Measurements from ENCODE around the gene CTU1. TPM values are rescaled to one million over a fixed set of nuclear protein-coding genes. Genes with fewer than 3 reads are reported as not detected.

Gene CTU1
- total RNA-seq (5.7 TPM), polyA plus RNA-seq (2.9 TPM)
- long read RNA-seq, donor 1, partial matches to known transcripts: 0 of 2 reads
- long read RNA-seq, donor 1, other reads (novel, unspliced or antisense): 0 of 2 reads
- long read RNA-seq, donor 2, transcript CTU1-201 (3 exons, 2,087 nt): major isoform, 8 of 8 reads
- long read RNA-seq, donor 2, partial matches to known transcripts: 0 of 8 reads
- long read RNA-seq, donor 2, other reads (novel, unspliced or antisense): 0 of 8 reads
- long read RNA-seq, donor 3, transcript CTU1-201 (3 exons, 2,087 nt): major isoform, 7 of 7 reads
- long read RNA-seq, donor 3, partial matches to known transcripts: 0 of 7 reads
- long read RNA-seq, donor 3, other reads (novel, unspliced or antisense): 0 of 7 reads
- long read RNA-seq, donor 4, partial matches to known transcripts: 0 of 4 reads
- long read RNA-seq, donor 4, other reads (novel, unspliced or antisense): 0 of 4 reads
- long read RNA-seq, donor 5, transcript CTU1-201 (3 exons, 2,087 nt): major isoform, 8 of 8 reads
- long read RNA-seq, donor 5, partial matches to known transcripts: 0 of 8 reads
- long read RNA-seq, donor 5, other reads (novel, unspliced or antisense): 0 of 8 reads
- long read RNA-seq, donor 6, transcript CTU1-201 (3 exons, 2,087 nt): major isoform, 5 of 5 reads
- long read RNA-seq, donor 6, partial matches to known transcripts: 0 of 5 reads
- long read RNA-seq, donor 6, other reads (novel, unspliced or antisense): 0 of 5 reads
- long read RNA-seq, donor 7, partial matches to known transcripts: 0 of 3 reads
- long read RNA-seq, donor 7, other reads (novel, unspliced or antisense): 0 of 3 reads
- long read RNA-seq, donor 8, partial matches to known transcripts: 0 of 1 reads
- long read RNA-seq, donor 8, other reads (novel, unspliced or antisense): 0 of 1 reads
- long read RNA-seq, donor 9, partial matches to known transcripts: 0 of 1 reads
- long read RNA-seq, donor 9, other reads (novel, unspliced or antisense): 0 of 1 reads
- long read RNA-seq, donor 10, transcript CTU1-201 (3 exons, 2,087 nt): major isoform, 6 of 6 reads
- long read RNA-seq, donor 10, partial matches to known transcripts: 0 of 6 reads
- long read RNA-seq, donor 10, other reads (novel, unspliced or antisense): 0 of 6 reads

DNA sequence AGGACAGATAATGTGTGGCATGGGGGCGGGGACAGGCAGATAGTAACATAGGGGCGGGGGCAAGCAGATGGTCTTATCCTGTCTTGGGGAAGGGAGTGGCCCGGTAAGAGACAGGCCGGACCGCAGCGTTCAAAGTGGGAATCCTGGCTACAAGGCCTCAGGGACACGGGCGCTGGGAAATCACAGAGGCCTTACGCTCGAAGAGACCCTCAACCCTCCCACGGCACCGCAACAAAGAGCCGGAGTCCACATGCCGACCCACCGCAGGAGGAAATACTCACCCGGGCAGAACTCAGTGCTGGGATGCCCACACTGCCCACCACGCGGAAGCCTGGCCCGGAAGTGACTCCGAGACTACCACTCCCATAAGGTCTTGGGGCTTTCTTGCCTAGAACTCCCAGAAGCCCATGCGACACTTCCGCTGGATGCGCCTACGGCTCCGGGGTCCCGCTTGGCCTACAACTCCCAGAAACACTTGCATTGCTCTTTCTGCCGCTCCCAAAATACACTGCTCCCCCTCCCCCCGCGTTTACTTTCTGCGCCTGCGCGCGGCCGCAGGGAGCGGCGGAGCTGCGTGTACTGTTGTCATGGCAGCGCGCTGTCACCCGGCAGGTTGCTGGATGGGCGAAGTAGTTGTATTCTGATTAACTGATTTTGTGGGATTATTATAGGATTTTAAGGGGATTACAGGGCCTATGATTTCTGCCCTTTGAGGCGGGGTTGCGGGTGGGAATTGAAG lies at the start of gene CTU1:
Gene CTU1, minus strand, starts transcription at position 344 of the 739 bp plus-strand sequence. CDS start 3,840 bp downstream, outside the sequence.
- H3K36me3 ChIP-seq (ENCODE audit: control insufficient read depth in 2 of 2, insufficient read depth in 2 of 2, low read length in 1 of 2): peaks cover 0 to 10% of the 10 kb centered on the region in 2 donors
- H3K9me3 ChIP-seq (ENCODE audit: control insufficient read depth in 2 of 2, insufficient read depth in 1 of 2, low read length in 1 of 2): no peaks in the 10 kb centered on the region
- peaks cover 0 to 2% of the 10 kb centered on the region in 2 donors for H3K27me3 ChIP-seq (ENCODE audit: control insufficient read depth in 2 of 2, insufficient read depth in 1 of 2, low read length in 1 of 2)
- peak; percentile 96 to 99 (median 98) for DNase-seq (ENCODE audit: low read depth in 6 of 9, low spot score in 9 of 9)
- H3K4me3 ChIP-seq (ENCODE audit: low read length in 2 of 2): peak within 1 kb of the TSS; percentile 71 to 82
- peaks cover 13% of the 10 kb centered on the region in 2 donors for H3K4me1 ChIP-seq (ENCODE audit: control insufficient read depth in 2 of 2, insufficient read depth in 2 of 2, low read length in 2 of 2)
- H3K27ac ChIP-seq (ENCODE audit: low read depth in 1 of 2, low read length in 1 of 2): peak within 1 kb of the TSS in 1 of 2 donors; percentile 30
- WGBS: under 1% methylated on average over 43 of the region's 43 CpGs

DNA sequence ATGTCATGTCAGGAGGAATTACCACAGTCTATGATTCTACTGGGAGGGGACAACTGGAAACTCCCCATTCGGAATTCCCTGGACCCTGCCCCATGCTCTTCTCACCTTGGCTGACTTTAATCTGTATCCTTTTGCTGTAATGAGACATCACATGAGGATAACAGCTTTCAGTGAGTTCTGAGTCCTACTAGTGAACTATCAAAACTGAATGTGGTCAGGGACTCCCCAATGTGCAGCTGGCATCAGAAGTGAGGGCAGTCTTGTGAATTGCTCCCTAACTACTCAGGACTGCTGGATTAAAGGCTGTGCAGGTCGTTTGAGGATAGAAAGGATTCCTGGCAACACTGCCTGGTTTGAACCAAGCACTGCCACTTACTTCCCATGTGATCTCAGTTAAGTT lies 49.1 kb upstream of the CTU1 start:
- Histone ChIP-seq H3K36me3 (ENCODE audit: control insufficient read depth in 2 of 2, insufficient read depth in 2 of 2, low read length in 1 of 2) (no peaks in the 10 kb centered on the region), H3K4me1 (ENCODE audit: control insufficient read depth in 2 of 2, insufficient read depth in 2 of 2, low read length in 2 of 2) (peaks cover 0 to 2% of the 10 kb centered on the region in 2 donors), H3K27ac (ENCODE audit: low read depth in 1 of 2, low read length in 1 of 2) (no peak overlapping the region), H3K9me3 (ENCODE audit: control insufficient read depth in 2 of 2, insufficient read depth in 1 of 2, low read length in 1 of 2) (no peaks in the 10 kb centered on the region), H3K27me3 (ENCODE audit: control insufficient read depth in 2 of 2, insufficient read depth in 1 of 2, low read length in 1 of 2) (no peaks in the 10 kb centered on the region), H3K4me3 (ENCODE audit: low read length in 2 of 2) (no peak overlapping the region)
- 64% methylated on average over 2 of the region's 2 CpGs for WGBS
- no peak for DNase-seq (ENCODE audit: low read depth in 6 of 9, low spot score in 9 of 9)

DNA sequence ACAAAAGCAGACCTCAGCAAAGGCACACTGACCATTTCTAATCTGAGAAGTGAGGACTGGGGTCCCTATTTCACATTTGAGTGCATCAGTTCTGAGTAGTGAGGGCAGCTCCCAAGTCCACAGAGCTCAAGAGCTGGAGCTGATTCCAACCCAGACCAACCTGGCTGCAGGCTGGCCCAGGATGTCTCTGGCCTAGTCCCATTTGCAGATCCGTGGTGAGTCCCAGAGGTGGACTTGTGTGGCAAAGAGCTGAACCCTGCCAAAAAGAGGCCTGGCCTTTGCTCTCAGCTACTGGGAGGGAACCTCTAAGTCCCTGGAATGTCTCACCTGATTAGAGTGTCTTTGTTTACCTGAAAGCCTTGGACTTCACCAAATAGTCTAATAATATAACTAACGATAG lies 48.5 kb upstream of the CTU1 start:
- Histone ChIP-seq H3K4me3 (ENCODE audit: low read length in 2 of 2) (no peak overlapping the region), H3K4me1 (ENCODE audit: control insufficient read depth in 2 of 2, insufficient read depth in 2 of 2, low read length in 2 of 2) (peaks cover 0 to 2% of the 10 kb centered on the region in 2 donors), H3K27me3 (ENCODE audit: control insufficient read depth in 2 of 2, insufficient read depth in 1 of 2, low read length in 1 of 2) (no peaks in the 10 kb centered on the region), H3K27ac (ENCODE audit: low read depth in 1 of 2, low read length in 1 of 2) (no peak overlapping the region), H3K9me3 (ENCODE audit: control insufficient read depth in 2 of 2, insufficient read depth in 1 of 2, low read length in 1 of 2) (no peaks in the 10 kb centered on the region), H3K36me3 (ENCODE audit: control insufficient read depth in 2 of 2, insufficient read depth in 2 of 2, low read length in 1 of 2) (no peaks in the 10 kb centered on the region)
- DNase-seq (ENCODE audit: low read depth in 6 of 9, low spot score in 9 of 9): no peak
- 93% methylated on average over 2 of the region's 2 CpGs for WGBS

DNA sequence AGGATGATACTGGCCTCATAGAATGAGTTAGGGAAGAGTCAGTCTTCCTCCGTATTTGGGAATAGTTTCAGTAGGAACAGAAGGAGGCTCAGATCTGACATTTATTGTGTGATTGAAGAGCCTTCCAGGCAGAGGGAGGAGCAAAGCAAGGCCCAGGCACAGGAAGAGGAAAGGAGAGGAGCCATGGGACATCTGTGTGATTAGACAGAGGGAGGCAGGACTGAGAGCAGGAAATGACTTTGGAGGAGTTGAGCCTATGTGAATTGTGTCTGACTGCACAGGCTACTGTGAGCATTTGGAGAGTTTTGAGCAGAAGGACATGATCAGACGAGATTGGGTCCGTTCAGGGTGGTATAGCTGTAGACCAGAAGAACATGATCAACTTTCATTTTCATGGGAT lies 42.4 kb upstream of the CTU1 start:
- no peak for DNase-seq (ENCODE audit: low read depth in 6 of 9, low spot score in 9 of 9)
- H3K4me1 ChIP-seq (ENCODE audit: control insufficient read depth in 2 of 2, insufficient read depth in 2 of 2, low read length in 2 of 2): no peaks in the 10 kb centered on the region
- H3K27me3 ChIP-seq (ENCODE audit: control insufficient read depth in 2 of 2, insufficient read depth in 1 of 2, low read length in 1 of 2): no peaks in the 10 kb centered on the region
- WGBS: 96% methylated on average over 3 of the region's 3 CpGs
- no peak overlapping the region for H3K4me3 ChIP-seq (ENCODE audit: low read length in 2 of 2)
- H3K27ac ChIP-seq (ENCODE audit: low read depth in 1 of 2, low read length in 1 of 2): no peak overlapping the region
- no peaks in the 10 kb centered on the region for H3K9me3 ChIP-seq (ENCODE audit: control insufficient read depth in 2 of 2, insufficient read depth in 1 of 2, low read length in 1 of 2)
- no peaks in the 10 kb centered on the region for H3K36me3 ChIP-seq (ENCODE audit: control insufficient read depth in 2 of 2, insufficient read depth in 2 of 2, low read length in 1 of 2)

DNA sequence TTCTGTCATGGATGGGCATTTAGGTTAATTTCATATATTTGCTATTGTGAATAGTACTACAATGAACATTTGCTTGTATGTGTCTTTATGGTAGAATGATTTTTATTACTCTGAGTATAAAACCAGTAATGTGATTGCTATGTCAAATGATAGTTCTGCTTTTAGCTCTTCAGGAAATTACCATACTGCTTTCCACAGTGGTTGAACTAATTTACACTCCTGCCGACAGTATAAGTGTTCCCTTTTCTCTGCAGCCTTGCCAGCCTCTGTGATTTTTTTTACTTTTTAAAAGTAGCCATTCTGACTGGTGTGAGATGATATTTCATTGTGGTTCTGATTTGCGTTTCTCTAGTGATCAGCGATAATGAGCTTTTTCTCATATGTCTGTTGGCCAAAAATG lies 40.4 kb upstream of the CTU1 start:
- no peak for DNase-seq (ENCODE audit: low read depth in 6 of 9, low spot score in 9 of 9)
- WGBS: 25% methylated on average over 3 of the region's 3 CpGs

DNA sequence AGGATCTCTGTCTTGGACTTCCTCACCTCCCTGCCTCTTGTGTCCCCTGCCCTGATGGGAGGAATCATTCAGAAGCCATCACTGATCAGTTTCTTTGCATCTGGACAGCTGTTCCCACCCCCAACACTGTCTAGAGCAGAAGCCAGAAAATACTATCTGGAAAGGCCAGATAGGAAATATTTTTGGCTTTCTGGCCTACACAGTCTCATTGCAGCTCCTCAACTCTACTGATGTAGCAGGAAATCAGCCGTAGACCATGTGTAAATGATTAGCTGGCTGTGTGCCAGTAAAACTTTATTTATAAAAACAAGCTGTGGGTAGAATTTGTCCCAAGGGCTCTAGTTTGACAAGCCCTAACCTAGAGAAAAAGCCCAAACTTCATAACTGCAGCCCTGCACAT lies 39.5 kb upstream of the CTU1 start:
- Histone ChIP-seq H3K4me1 (ENCODE audit: control insufficient read depth in 2 of 2, insufficient read depth in 2 of 2, low read length in 2 of 2) (no peaks in the 10 kb centered on the region), H3K36me3 (ENCODE audit: control insufficient read depth in 2 of 2, insufficient read depth in 2 of 2, low read length in 1 of 2) (no peaks in the 10 kb centered on the region), H3K4me3 (ENCODE audit: low read length in 2 of 2) (no peak overlapping the region), H3K9me3 (ENCODE audit: control insufficient read depth in 2 of 2, insufficient read depth in 1 of 2, low read length in 1 of 2) (no peaks in the 10 kb centered on the region), H3K27ac (ENCODE audit: low read depth in 1 of 2, low read length in 1 of 2) (no peak overlapping the region), H3K27me3 (ENCODE audit: control insufficient read depth in 2 of 2, insufficient read depth in 1 of 2, low read length in 1 of 2) (no peaks in the 10 kb centered on the region)
- 86% methylated on average over 1 of the region's 1 CpG for WGBS
- no peak for DNase-seq (ENCODE audit: low read depth in 6 of 9, low spot score in 9 of 9)

More for the DNA sequence above, 40.4 kb upstream of the CTU1 start:
- Histone ChIP-seq H3K4me3 (ENCODE audit: low read length in 2 of 2) (no peak overlapping the region), H3K27ac (ENCODE audit: low read depth in 1 of 2, low read length in 1 of 2) (no peak overlapping the region), H3K4me1 (ENCODE audit: control insufficient read depth in 2 of 2, insufficient read depth in 2 of 2, low read length in 2 of 2) (no peaks in the 10 kb centered on the region), H3K36me3 (ENCODE audit: control insufficient read depth in 2 of 2, insufficient read depth in 2 of 2, low read length in 1 of 2) (no peaks in the 10 kb centered on the region), H3K9me3 (ENCODE audit: control insufficient read depth in 2 of 2, insufficient read depth in 1 of 2, low read length in 1 of 2) (no peaks in the 10 kb centered on the region), H3K27me3 (ENCODE audit: control insufficient read depth in 2 of 2, insufficient read depth in 1 of 2, low read length in 1 of 2) (no peaks in the 10 kb centered on the region)

DNA sequence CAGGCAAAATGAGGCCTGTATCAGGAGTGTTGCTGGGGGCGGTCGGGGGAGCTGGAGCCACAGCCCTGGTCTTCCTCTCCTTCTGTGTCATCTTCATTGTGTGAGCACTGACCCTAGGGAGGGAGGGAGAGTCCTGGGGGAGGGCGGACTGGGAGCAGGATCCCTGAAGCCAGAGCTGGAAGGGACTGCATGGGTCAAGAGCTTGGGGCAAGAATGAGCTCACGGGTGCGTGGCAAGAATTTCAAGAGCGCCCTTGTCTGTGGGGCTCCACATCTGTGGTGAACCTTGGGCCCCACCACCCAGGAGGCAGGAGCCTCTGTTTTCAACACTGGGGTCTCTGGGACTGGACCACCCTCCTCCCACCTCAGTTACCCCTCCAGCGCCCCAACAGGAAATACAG lies 38.5 kb upstream of the CTU1 start:
- Histone ChIP-seq H3K36me3 (ENCODE audit: control insufficient read depth in 2 of 2, insufficient read depth in 2 of 2, low read length in 1 of 2) (no peaks in the 10 kb centered on the region), H3K9me3 (ENCODE audit: control insufficient read depth in 2 of 2, insufficient read depth in 1 of 2, low read length in 1 of 2) (no peaks in the 10 kb centered on the region), H3K4me3 (ENCODE audit: low read length in 2 of 2) (no peak overlapping the region), H3K4me1 (ENCODE audit: control insufficient read depth in 2 of 2, insufficient read depth in 2 of 2, low read length in 2 of 2) (no peaks in the 10 kb centered on the region), H3K27ac (ENCODE audit: low read depth in 1 of 2, low read length in 1 of 2) (no peak overlapping the region), H3K27me3 (ENCODE audit: control insufficient read depth in 2 of 2, insufficient read depth in 1 of 2, low read length in 1 of 2) (no peaks in the 10 kb centered on the region)
- DNase-seq (ENCODE audit: low read depth in 6 of 9, low spot score in 9 of 9): no peak
- WGBS: 96% methylated on average over 7 of the region's 7 CpGs

DNA sequence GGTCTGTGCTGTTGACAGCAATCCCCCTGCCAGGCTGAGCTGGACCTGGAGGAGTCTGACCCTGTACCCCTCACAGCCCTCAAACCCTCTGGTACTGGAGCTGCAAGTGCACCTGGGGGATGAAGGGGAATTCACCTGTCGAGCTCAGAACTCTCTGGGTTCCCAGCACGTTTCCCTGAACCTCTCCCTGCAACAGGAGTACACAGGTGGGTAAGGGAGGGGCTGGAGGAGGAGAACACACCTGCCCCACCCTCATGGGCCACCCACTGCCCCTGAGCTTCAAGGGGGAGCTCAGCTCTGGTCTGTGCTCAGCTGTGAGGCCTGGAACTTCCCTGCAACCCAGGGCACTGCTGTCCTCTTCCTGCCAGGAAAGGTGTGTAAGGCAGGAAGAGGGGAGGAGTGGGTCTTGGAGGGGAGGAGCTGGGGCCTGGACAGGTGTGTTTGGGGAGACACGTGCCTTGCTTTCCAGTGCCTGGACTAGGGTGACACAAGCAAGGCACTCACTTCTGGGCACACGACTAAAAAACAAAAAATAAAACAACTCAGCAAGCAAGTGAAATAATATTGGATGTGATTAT lies 37.8 kb upstream of the CTU1 start:
- no peak for DNase-seq (ENCODE audit: low read depth in 6 of 9, low spot score in 9 of 9)
- H3K4me3 ChIP-seq (ENCODE audit: low read length in 2 of 2): no peak overlapping the region
- 92% methylated on average over 4 of the region's 4 CpGs for WGBS
- H3K4me1 ChIP-seq (ENCODE audit: control insufficient read depth in 2 of 2, insufficient read depth in 2 of 2, low read length in 2 of 2): peaks cover 0 to 5% of the 10 kb centered on the region in 2 donors
- H3K27ac ChIP-seq (ENCODE audit: low read depth in 1 of 2, low read length in 1 of 2): no peak overlapping the region
- H3K9me3 ChIP-seq (ENCODE audit: control insufficient read depth in 2 of 2, insufficient read depth in 1 of 2, low read length in 1 of 2): no peaks in the 10 kb centered on the region
- no peaks in the 10 kb centered on the region for H3K36me3 ChIP-seq (ENCODE audit: control insufficient read depth in 2 of 2, insufficient read depth in 2 of 2, low read length in 1 of 2)
- H3K27me3 ChIP-seq (ENCODE audit: control insufficient read depth in 2 of 2, insufficient read depth in 1 of 2, low read length in 1 of 2): no peaks in the 10 kb centered on the region
